CMK (cell line): ENCODE measurements around the gene LCN1.

Experiments used
- DNase-seq: peaks from one replicate; pipeline ENCODE4 v3.0.0-alpha.2; 2010; ENCODE audit warnings: low read depth

Gene LCN1

DNA sequence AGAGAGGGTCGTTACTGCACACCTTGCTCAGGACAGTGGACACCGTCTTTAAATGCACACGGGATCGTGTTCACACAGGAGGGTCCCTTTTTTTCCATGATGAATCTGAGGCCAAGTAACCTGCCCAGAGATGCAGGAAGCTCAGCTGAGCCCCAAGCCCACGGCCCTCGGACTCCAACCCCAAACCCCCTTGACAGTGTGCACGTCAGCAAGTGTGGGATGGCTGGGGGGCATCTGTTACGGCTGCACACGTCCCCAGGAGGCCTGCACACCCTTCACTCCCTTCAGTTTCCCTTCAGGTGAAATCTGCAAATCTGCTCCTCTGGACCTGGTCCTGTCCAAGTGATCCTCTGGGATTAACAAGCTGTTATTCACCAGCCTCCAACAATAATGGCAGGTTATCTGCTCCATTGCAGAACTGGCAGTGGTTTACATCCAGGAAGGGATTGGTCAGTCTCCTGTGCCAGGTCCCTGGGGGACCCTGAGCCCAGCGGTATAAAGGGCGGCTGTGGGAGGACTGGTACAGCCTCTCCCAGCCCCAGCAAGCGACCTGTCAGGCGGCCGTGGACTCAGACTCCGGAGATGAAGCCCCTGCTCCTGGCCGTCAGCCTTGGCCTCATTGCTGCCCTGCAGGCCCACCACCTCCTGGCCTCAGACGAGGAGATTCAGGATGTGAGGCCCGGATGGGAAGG lies at the start of gene LCN1:
TSS of gene LCN1 (plus strand) at position 525 of the 692 bp plus-strand sequence. CDS start at position 583, 58 bp downstream.
- no peak for DNase-seq

DNA sequence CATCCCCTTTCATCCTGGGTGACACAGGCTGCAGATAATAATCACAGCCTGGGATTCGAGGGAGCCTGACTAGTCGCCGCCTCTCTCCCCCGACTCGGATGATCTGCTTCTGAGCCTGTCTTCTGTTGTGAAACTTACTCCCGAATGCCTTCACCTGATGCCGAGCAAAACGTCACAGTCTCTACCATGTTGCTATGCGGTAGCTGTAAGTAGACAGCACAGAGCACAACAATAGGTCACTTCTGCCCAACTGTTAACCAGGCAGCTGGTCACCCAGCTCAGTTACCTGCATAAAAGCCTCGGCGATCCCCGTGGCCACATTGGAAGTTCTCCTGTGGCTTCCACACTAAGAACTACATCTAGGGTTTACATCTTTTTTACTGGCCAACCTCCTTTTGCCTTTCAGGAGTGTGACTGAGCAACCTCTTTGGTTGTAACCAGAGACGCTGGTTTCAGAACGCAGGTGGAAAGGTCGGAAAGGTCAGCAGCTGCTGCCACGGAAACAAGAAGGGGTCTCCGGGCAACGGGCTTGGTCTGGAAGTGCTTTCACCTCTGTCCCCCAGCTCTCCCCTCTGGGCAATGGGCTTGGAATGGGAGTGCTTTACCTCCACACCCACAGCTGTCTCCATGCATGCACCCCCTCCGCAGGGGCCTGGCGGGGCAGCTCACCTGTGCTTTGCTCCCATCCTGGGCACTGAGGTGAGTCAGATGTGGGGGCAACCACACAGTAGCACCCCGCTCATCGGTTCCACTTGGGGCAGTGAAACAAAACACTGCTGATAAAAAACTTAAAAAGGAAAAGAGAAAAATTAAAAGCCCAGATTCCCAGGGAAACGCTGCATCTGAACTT lies 49.2 kb upstream of the LCN1 start:
- DNase-seq = no peak

GRCh38 chr9:135473972-135474543 lies 47.2 kb upstream of the LCN1 start:
- no peak for DNase-seq

GRCh38 chr9:135474915-135475314 lies 46.3 kb upstream of the LCN1 start:
- DNase-seq = no peak

DNA sequence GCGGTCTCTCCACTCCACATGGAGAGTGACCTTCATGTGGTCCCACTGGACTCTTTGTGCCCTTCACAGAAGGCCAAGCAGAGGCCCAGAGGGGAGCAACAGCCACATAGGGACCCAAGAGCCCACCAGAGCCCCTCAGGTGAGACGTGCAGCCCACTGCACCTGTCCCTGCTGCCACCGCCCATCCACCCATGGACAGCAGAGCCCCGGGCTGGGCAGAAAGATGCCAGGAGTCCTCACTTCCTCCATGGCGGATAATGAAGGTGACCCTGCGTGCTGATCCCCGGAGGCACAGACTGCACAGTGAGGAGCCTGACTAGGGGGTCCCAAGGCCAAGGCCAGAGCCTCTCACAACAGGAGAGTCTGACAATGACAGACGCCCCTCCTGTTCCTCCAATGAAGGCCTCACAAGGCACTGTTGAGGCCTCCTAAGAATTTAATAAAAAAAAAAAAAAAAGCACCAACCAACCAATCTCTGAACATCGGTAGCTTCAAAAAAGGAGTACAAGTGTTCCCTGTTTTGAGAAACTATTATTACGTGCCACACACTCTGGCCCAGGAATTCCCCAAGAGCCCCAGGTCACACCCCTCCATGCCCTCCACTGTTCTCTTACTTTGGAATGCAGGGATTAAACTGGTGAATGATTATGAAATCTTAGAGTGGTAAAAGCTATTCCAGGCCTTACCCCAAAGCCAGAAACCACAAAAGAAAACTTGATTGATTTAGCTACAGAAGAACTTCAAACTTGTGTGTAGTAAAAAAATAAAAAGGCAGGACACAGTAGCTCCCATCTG lies 44.5 kb upstream of the LCN1 start:
- DNase-seq = no peak

DNA sequence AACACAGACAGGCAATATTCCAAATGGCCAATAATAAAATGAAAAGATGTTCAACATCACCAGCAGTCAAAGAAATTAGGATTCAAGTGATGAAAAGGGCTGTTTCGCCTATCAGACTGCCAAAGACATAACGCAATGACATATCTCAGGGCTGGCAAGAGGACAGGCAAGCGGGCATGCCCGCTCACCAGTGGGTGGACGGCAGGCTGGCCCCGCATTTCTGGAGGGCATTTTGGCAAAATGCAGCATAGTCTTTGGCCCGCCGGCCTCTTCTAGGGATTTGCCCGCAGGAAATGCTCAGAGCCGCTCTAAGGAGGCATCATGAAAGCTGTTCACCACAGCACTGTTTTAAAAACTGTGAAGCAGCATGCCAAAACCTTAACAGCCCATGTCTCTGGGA lies 43.0 kb upstream of the LCN1 start:
- no peak for DNase-seq

DNA sequence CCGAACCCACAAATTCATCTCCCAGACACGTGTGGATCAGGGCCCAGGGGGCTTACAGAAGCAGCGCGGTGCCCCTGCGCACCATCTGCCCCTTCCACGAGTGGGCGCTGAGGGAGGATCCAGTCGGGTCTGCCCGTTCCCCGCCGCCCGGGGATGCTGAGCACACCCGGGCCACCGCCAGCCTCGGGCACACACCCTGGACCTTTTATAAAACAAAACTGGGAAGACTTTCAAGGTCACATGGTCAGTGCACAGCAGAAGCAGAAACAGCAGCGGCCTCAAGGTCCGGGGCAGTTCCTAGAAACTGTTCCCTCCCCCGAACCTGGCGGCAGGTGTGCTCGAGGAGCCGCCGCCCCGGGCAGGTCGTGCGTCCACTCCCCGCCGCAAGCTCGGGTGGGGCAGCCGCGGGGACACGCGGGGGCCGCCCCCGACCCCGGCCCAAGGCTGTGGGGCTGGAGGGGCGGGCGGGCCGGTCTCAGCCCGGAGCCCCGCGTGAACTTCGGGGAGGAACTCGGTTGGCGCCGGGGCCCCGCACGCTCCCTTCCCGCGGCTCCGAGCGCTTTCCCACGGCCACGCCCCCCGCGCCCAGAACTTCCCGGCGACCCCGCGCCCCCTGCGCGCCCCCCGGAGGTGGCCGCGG lies 42.3 kb upstream of the LCN1 start:
- no peak for DNase-seq

- no peak for DNase-seq
Measured at GRCh38 chr9:135479469-135480052, 41.7 kb upstream of the LCN1 start, which contains the start of gene PPP1R26. Gene PPP1R26 (plus strand): TSS chr9:135479782. CDS start chr9:135484511, 4,729 bp downstream.

GRCh38 chr9:135480071-135480939 lies 40.9 kb upstream of the LCN1 start:
- no peak for DNase-seq

DNA sequence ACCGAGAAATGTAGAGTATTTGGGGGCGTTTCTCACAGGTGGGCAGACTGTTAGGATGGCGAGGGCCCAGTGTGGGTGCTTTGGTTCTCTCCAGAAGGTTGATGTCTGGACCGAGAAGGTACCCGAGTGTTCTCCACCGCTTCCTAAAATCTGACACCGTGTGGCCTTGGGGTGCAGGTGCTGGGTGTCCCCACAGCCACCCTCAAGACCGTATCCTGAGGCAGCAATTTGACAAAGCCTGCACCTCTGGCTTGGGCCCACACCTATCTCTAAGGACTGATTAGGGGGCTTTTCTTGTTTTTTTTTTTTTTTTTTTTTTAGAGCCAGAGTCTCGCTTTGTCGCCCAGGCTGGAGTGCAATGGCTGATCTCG lies 40.3 kb upstream of the LCN1 start:
- no peak for DNase-seq

DNA sequence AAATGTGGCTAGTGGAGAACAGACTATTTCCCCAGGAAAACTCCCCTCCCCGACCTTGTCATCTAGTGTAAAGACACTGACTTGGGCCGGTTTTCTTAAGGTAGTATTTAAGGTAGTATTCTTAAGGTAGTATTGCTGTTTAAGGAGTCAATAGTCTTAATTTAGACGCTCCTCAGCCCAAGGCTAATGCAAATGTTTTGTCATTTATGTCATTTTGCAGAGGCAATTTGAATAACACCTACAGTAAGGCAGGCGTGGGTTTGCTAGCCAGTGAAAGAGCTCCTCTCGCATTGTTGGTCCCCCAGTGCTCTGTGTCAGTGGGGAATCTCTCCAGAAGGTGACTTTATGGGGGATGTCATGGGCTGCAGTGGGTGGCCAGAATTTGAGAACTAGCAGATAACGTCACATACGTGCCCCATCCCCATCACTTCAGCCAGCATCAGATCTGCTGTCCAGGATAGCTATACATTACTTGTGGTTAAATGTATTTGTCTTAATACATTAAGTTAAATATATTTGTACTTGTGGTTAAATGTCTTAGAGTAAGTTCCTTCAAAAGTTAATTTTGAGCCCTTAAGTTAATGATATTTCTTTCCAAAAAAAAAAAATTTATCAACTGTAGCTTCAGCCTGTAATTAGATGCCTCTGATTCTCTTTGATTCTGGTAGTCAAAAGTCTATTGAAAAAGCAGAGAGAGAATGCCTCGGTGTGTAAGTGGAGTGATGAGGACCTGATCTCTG lies 39.1 kb upstream of the LCN1 start:
- DNase-seq = no peak

DNA sequence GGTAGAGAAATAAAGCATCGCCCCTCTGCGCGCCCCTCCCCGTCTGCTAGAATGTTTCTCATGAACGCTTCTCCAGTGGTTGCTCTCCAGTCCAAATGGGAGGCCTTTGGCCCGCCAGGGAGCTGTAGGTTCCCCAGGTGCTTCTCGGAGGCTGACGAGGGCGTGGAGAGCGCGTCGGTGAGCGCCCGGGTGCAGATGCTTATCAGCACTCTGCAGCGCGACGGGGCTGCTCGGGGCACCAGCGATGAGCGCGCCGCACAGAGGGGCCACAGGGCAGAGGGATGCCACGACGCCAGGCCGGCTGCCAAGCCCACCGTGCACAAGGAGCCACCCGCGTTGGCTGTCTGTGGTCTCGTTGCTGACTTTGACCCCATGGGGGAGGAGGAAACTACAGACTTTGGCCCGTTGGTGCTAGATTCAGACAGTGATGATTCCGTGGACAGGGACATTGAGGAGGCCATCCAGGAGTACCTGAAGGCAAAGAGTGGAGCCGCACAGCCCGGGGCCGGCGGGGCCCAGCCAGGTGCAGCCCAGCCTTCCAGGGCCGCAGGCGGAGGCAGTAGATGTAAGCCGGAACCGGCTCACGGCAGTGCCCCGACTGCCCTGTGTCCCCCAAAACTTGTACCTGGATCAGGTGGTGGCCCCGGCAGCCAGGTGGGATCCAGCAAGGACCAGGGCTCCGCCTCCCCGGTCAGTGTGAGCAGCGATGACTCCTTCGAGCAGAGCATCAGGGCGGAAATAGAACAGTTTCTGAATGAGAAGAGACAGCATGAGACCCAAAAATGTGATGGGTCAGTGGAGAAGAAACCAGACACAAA lies 36.6 kb upstream of the LCN1 start:
- no peak for DNase-seq

DNA sequence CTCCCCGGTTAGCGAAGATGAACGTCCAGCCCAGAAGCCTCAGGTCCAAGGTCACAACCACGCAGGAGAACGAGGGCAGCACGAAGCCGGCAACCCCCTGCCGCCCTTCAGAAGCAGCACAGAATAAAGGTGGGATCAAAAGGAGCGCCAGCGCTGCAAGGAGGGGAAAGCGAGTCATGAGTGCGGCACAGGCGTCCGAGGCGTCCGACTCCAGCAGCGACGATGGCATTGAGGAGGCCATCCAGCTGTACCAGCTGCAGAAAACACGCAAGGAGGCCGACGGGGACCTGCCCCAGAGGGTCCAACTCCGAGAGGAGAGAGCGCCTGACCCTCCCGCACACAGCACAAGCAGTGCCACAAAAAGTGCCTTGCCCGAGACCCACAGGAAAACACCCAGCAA lies 35.9 kb upstream of the LCN1 start:
- DNase-seq = no peak

- DNase-seq = no peak
Measured at GRCh38 chr9:135485832-135486231, 35.4 kb upstream of the LCN1 start.

- no peak for DNase-seq
Measured at GRCh38 chr9:135486267-135487065, 34.8 kb upstream of the LCN1 start.

DNA sequence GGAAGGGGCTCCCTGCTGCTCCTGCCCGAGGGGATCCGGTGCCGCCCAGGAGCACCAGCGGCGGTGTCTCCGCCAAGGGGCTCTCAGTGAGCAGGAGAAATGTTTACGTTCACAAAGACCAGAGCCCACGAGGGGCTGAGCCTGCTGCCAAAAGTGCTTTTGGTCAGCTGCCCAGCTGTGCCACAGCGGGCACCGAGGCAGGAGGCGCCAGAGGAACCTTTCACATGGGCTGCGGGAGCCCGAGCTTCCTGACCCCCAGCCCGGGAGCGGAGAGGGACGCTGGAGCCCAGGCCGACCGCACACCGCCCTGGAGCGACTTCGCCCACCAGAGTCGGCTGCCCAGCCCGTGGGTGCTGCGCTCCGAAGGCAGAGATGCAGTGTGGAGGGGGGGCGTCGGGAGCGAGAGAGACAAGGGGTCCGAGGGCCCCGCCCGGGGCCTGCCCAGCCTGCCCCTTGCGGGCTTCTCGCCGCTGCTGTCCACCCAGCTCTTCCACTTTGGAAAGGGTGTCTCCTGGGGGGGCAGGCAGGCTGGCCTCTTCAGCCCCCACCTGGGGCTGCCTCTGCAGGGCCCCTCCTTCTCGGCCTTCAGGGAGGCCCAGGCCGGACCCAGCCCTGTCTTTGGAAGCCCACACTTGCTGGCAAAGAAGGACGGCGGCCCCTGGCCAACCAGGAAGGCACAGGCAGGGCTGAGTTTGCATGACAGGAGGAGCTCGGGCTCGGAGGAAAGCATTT lies 33.8 kb upstream of the LCN1 start:
- no peak for DNase-seq

GRCh38 chr9:135488013-135488330 lies 33.3 kb upstream of the LCN1 start:
- DNase-seq = no peak
